Measurements from ENCODE around the gene MAPKBP1. TPM values are rescaled to one million over a fixed set of nuclear protein-coding genes. Genes with fewer than 3 reads are reported as not detected.

MAPKBP1 gene
- total and polyA plus RNA-seq, 11 donors = 6.3 to 20.5 (median 14.8) TPM

DNA sequence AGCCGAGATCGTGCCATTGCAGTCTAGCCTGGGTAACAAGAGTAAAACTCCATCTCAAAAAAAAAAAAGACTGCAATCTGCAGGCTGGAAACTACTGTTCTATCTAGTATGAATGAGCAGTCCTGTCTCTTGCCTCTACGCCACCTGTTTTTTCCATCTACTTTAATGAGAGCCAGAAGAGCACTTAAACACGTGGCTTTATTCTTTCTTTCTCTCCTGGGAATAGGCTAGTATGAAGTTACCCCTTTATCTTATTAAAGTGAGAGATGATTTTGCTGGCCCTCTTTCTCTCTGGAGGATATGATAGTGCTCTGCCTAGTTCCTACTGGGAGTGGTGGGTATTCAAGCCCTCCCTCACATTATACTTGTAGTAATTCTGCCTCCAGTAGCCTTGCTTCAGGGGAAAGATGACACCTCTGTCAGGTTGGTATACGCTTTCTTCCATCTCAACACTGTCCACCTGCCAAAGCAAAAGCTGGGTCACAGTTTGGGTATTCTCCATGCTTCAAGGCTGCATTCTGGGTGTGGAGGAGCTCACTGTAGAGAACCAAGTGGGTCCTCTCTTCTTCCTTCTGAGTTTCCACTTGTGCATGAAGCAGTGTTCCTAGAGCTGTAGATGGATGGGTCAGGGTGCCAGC is 17.8 kb downstream of the MAPKBP1 start:
- no peak for TF ChIP-seq POLR2A (IDR thresholded peaks at IDR 0.05)
- no peak for TF ChIP-seq CTCF (IDR thresholded peaks at IDR 0.05)
- H3K4me1 ChIP-seq = peaks cover 11 to 72% (median 51%) of the 10 kb centered on the region in 12 donors
- ATAC-seq (peak in 1 of 4 donors; percentile 62), DNase-seq (no peak)
- no peak overlapping the region for H3K4me3 ChIP-seq
- no peaks in the 10 kb centered on the region for H3K36me3 ChIP-seq
- H3K27me3 ChIP-seq = no peaks in the 10 kb centered on the region
- intact Hi-C loops (cut with DNase I) = no loop called here
- 60 to 68% (median 63%) methylated on average over 5 of the region's 5 CpGs for WGBS, 4 donors
- peak overlapping the region in 4 of 12 donors; percentile 45 to 65 (median 52) for H3K27ac ChIP-seq
- no peaks in the 10 kb centered on the region for H3K9me3 ChIP-seq

- DNase-seq (no peak), ATAC-seq (no peak)
- Histone ChIP-seq H3K4me3 (no peak overlapping the region), H3K4me1 (peaks cover 11 to 71% (median 46%) of the 10 kb centered on the region in 12 donors), H3K27me3 (no peaks in the 10 kb centered on the region), H3K27ac (no peak overlapping the region), H3K36me3 (no peaks in the 10 kb centered on the region), H3K9me3 (no peaks in the 10 kb centered on the region)
- WGBS, 4 donors = 71 to 84% (median 78%) methylated on average over 4 of the region's 4 CpGs
- intact Hi-C loops (cut with DNase I) = no loop called here
- TF ChIP-seq CTCF (IDR thresholded peaks at IDR 0.05) (no peak), POLR2A (IDR thresholded peaks at IDR 0.05) (no peak)
These were observed 19.8 kb downstream of the MAPKBP1 start for GRCh38 chr15:41794081-41794480.

- H3K4me3 ChIP-seq = no peak overlapping the region
- H3K27ac ChIP-seq = peak overlapping the region in 3 of 12 donors; percentile 1 to 54 (median 10)
- TF ChIP-seq CTCF (IDR thresholded peaks at IDR 0.05) (no peak), POLR2A (IDR thresholded peaks at IDR 0.05) (no peak)
- intact Hi-C loops (cut with DNase I) = no loop called here
- peaks cover 0 to 53% (median 25%) of the 10 kb centered on the region in 12 donors for H3K4me1 ChIP-seq
- peaks cover 0 to 20% (median 15%) of the 10 kb centered on the region in 9 donors for H3K36me3 ChIP-seq
- H3K9me3 ChIP-seq = no peaks in the 10 kb centered on the region
- WGBS, 4 donors = 73 to 82% (median 75%) methylated on average over 10 of the region's 10 CpGs
- DNase-seq = no peak
- no peaks in the 10 kb centered on the region for H3K27me3 ChIP-seq
- peak in 1 of 4 donors; percentile 44 for ATAC-seq
These were observed 21.9 kb downstream of the MAPKBP1 start for GRCh38 chr15:41795996-41796856.

All from heart left ventricle (tissue), 16 donors.